H9 (cell line): Measurements from ENCODE around the gene GADD45GIP1. TPM values are rescaled to one million over a fixed set of nuclear protein-coding genes. Genes with fewer than 3 reads are reported as not detected.

ENCODE experiments used
- DNase-seq: peaks from one replicate; pipeline ENCODE4 v3.0.0-alpha.2; 2017
- H2AFZ ChIP-seq: one replicate; pipeline ENCODE4 v1.6.1; 2013; ENCODE audit warnings: mild to moderate bottlenecking, low read length, control low read depth, moderate library complexity
- H2AK5ac ChIP-seq: 2 replicates; pipeline ENCODE4 v1.6.1; 2013; ENCODE audit warnings: low read length, control low read depth, mixed read lengths; ENCODE audit not compliant: insufficient read length
- H2BK120ac ChIP-seq: one replicate; pipeline ENCODE4 v1.6.1; 2013; ENCODE audit warnings: low read depth, mild to moderate bottlenecking, low read length, control low read depth, inconsistent platforms; ENCODE audit not compliant: poor library complexity, severe bottlenecking
- H2BK12ac ChIP-seq: 2 replicates; pipeline ENCODE4 v1.6.1; 2013; ENCODE audit warnings: low read length, control low read depth, mixed read lengths, low read depth; ENCODE audit not compliant: insufficient read length
- H2BK15ac ChIP-seq: 2 replicates; pipeline ENCODE4 v1.6.1; 2013; ENCODE audit warnings: low read depth, low read length, control low read depth
- H2BK20ac ChIP-seq: one replicate; pipeline ENCODE4 v1.6.1; 2013; ENCODE audit warnings: low read depth, mild to moderate bottlenecking, low read length, control low read depth, inconsistent platforms; ENCODE audit not compliant: poor library complexity, severe bottlenecking
- H2BK5ac ChIP-seq: 2 replicates; pipeline ENCODE4 v1.6.1; 2013; ENCODE audit warnings: low read length, control low read depth, mixed read lengths; ENCODE audit not compliant: insufficient read length
- H3K14ac ChIP-seq: 2 replicates; pipeline ENCODE4 v1.6.1; 2013; ENCODE audit warnings: low read length, control low read depth; ENCODE audit not compliant: insufficient read depth
- H3K18ac ChIP-seq: 2 replicates; pipeline ENCODE4 v1.6.1; 2013; ENCODE audit warnings: low read depth, mild to moderate bottlenecking, mixed read lengths, low read length, control low read depth; ENCODE audit not compliant: insufficient read length
- H3K23ac ChIP-seq: 2 replicates; pipeline ENCODE4 v1.6.1; 2013; ENCODE audit warnings: low read length, control low read depth, mixed read lengths, low read depth; ENCODE audit not compliant: insufficient read length
- H3K23me2 ChIP-seq: 2 replicates; pipeline ENCODE4 v1.6.1; 2013; ENCODE audit warnings: low read depth, mild to moderate bottlenecking, mixed read lengths, low read length, control low read depth; ENCODE audit not compliant: insufficient read length, poor library complexity, severe bottlenecking
- H3K27ac ChIP-seq: 2 replicates; pipeline ENCODE4 v1.5.1; 2013; ENCODE audit warnings: low read length, control low read depth, mixed read lengths, low read depth; ENCODE audit not compliant: insufficient read length
- H3K27me3 ChIP-seq: 2 replicates; pipeline ENCODE4 v1.6.1; 2013; ENCODE audit warnings: low read length, control low read depth, inconsistent platforms; ENCODE audit not compliant: insufficient read depth
- H3K4ac ChIP-seq: 2 replicates; pipeline ENCODE4 v1.6.1; 2013; ENCODE audit warnings: low read depth, mild to moderate bottlenecking, control low read depth, inconsistent platforms, low read length, moderate library complexity
- H3K4me1 ChIP-seq: 2 replicates; pipeline ENCODE4 v1.6.1; 2013; ENCODE audit warnings: low read length, control low read depth, inconsistent platforms; ENCODE audit not compliant: insufficient read depth
- H3K4me2 ChIP-seq: 2 replicates; pipeline ENCODE4 v1.6.1; 2013; ENCODE audit warnings: low read length, control low read depth, mixed read lengths; ENCODE audit not compliant: insufficient read length, insufficient read depth
- H3K56ac ChIP-seq: 2 replicates; pipeline ENCODE4 v1.6.1; 2013; ENCODE audit warnings: low read depth, mild to moderate bottlenecking, mixed read lengths, low read length, control low read depth; ENCODE audit not compliant: insufficient read length
- H3K79me1 ChIP-seq: 2 replicates; pipeline ENCODE4 v1.6.1; 2013; ENCODE audit warnings: low read depth, mild to moderate bottlenecking, moderate library complexity, low read length, control low read depth, inconsistent platforms; ENCODE audit not compliant: insufficient read depth, poor library complexity, severe bottlenecking
- H3K79me2 ChIP-seq: 2 replicates; pipeline ENCODE4 v1.6.1; 2013; ENCODE audit warnings: low read length, control low read depth, inconsistent platforms; ENCODE audit not compliant: insufficient read depth
- H3K9ac ChIP-seq: 2 replicates; pipeline ENCODE4 v1.6.1; 2013; ENCODE audit warnings: low read length, control low read depth, mixed read lengths; ENCODE audit not compliant: insufficient read length; ENCODE audit errors: extremely low read depth
- H3K9me3 ChIP-seq: one replicate; pipeline ENCODE4 v1.6.1; 2013; ENCODE audit warnings: low read depth, low read length, inconsistent platforms; ENCODE audit not compliant: control insufficient read depth
- H3T11ph ChIP-seq: one replicate; pipeline ENCODE4 v1.6.1; 2013; ENCODE audit warnings: mild to moderate bottlenecking, low read length, control low read depth, inconsistent platforms
- H4K20me1 ChIP-seq: one replicate; pipeline ENCODE4 v1.6.1; 2013; ENCODE audit not compliant: control insufficient read depth, insufficient read length, insufficient read depth
- H4K5ac ChIP-seq: 2 replicates; pipeline ENCODE4 v1.6.1; 2013; ENCODE audit warnings: low read depth, mild to moderate bottlenecking, mixed read lengths, low read length, control low read depth; ENCODE audit not compliant: insufficient read length
- H4K8ac ChIP-seq: replicated peaks from 2 replicates; pipeline ENCODE4 v1.6.1; 2013; ENCODE audit warnings: low read length, control low read depth, mixed read lengths, low read depth; ENCODE audit not compliant: insufficient read length
- H4K91ac ChIP-seq: 2 replicates; pipeline ENCODE4 v1.6.1; 2013; ENCODE audit warnings: low read depth, mild to moderate bottlenecking, moderate library complexity, mixed read lengths, low read length, control low read depth; ENCODE audit not compliant: insufficient read length
- H3K27ac Mint-ChIP-seq, 3 experiments: 2 replicates in 2 of 3; 3 replicates in 1 of 3; pipeline ENCODE4 v1.8.0; 2020 to 2021; ENCODE audit warnings: mixed read lengths in 3 of 3, mild to moderate bottlenecking in 1 of 3, moderate library complexity in 1 of 3
- H3K27me3 Mint-ChIP-seq: 2 replicates; pipeline ENCODE4 v1.8.0; 2021; ENCODE audit warnings: low read depth, mild to moderate bottlenecking, moderate library complexity, mixed read lengths
- H3K36me3 Mint-ChIP-seq, 3 experiments: 2 replicates in 2 of 3; 3 replicates in 1 of 3; pipeline ENCODE4 v1.8.0; 2020 to 2021; ENCODE audit warnings: low read depth in 3 of 3, mixed read lengths in 3 of 3; ENCODE audit not compliant: insufficient read depth in 1 of 3
- H3K4me1 Mint-ChIP-seq, 2 experiments: 2 replicates each; pipeline ENCODE4 v1.8.0; 2020; ENCODE audit warnings: mixed read lengths in 2 of 2
- H3K4me3 Mint-ChIP-seq, 2 experiments: 2 replicates in 1 of 2; 3 replicates in 1 of 2; pipeline ENCODE4 v1.8.0; 2020 to 2021; ENCODE audit warnings: mild to moderate bottlenecking in 2 of 2, mixed read lengths in 2 of 2, moderate library complexity in 1 of 2
- H3K9me3 Mint-ChIP-seq, 2 experiments: 2 replicates in 1 of 2; 3 replicates in 1 of 2; pipeline ENCODE4 v1.8.0; 2020; ENCODE audit warnings: mild to moderate bottlenecking in 2 of 2, mixed read lengths in 2 of 2, moderate library complexity in 1 of 2
- CTCF ChIP-seq: fragments of 200-600 bp; sonication (generic); conservative IDR thresholded peaks from 3 replicates; pipeline ENCODE4 v1.8.0; 2021; ENCODE audit warnings: antibody characterized with exemption, mild to moderate bottlenecking
- WGBS: extraction: QIAGEN DNeasy Blood & Tissue Kit; methylation state at CpG from one replicate; pipeline ENCODE4 v1.1.7; 2013; ENCODE audit warnings: missing lambda C conversion rate, low lambda C conversion rate, mixed read lengths; ENCODE audit not compliant: insufficient read length; ENCODE audit errors: extremely low coverage; 5-methylcytosine and 5-hydroxymethylcytosine counted together
- total RNA-seq: library from RNA; stranded (reverse); gene quantifications from 2 replicates; pipeline ENCODE4 v1.2.1, GENCODE V29; 2021

GADD45GIP1 gene
- total RNA-seq, 1 experiment from 2014 or later = 44.5 TPM

- no peak overlapping the region for H2BK15ac ChIP-seq
- H3K9me3 Mint-ChIP-seq = no peaks in the 10 kb centered on the region; a peak in 2 of 5 replicates
These were observed 10.9 kb upstream of the GADD45GIP1 start for GRCh38 chr19:12967907-12968306.

More at GRCh38 chr19:12967907-12968306, 10.9 kb upstream of the GADD45GIP1 start:
- Histone ChIP-seq H2BK12ac (no peak overlapping the region), H3K79me2 (no peaks in the 10 kb centered on the region), H3K9me3 (no peaks in the 10 kb centered on the region), H4K20me1 (no peaks in the 10 kb centered on the region), H3K9ac (no peak overlapping the region), H4K91ac (no peak overlapping the region), H4K5ac (no peak overlapping the region), H4K8ac (no peak overlapping the region), H3K18ac (no peak overlapping the region), H2BK120ac (no peak overlapping the region), H3K4ac (no peak overlapping the region), H2BK5ac (no peak overlapping the region), H3K14ac (no peak overlapping the region), H3K27me3 (no peaks in the 10 kb centered on the region), H3K4me1 (no peaks in the 10 kb centered on the region), H3K23me2 (no peaks in the 10 kb centered on the region), H2AFZ (no peak overlapping the region), H2AK5ac (no peak overlapping the region), H3K79me1 (no peaks in the 10 kb centered on the region), H3K27ac (no peak overlapping the region), H3K4me2 (no peak overlapping the region), H3T11ph (no peak overlapping the region), H3K56ac (no peak overlapping the region), H2BK20ac (no peak overlapping the region), H3K23ac (no peak overlapping the region)
- Mint-ChIP-seq H3K4me3 (no peak overlapping the region), H3K27ac (no peak overlapping the region), H3K36me3 (no peaks in the 10 kb centered on the region; a peak in 1 of 7 replicates), H3K27me3 (peaks cover 12% of the 10 kb centered on the region), H3K4me1 (peaks cover 0 to 12% of the 10 kb centered on the region in 2 experiments; a peak in 3 of 4 replicates)
- TF ChIP-seq CTCF = no peak
- DNase-seq = no peak
- no CpG with 5 or more reads among the region's 5 CpGs for WGBS
